OCI-M1 (cell line): ENCODE measurements around the gene PARP4.
A peak's percentile ranks its signal among the peaks of the same experiment; 100 is the strongest.
"Not testable (repeated sequence)": the region's sequence is repeated elsewhere in the genome, so short reads cannot be mapped to it uniquely, and the experiment has no call there.

ENCODE experiments used
- DNase-seq: peaks from one replicate; lab custom pipeline; 2025; lab: John Stamatoyannopoulos, UW

PARP4 gene

GRCh38 chr13:24505756-24506155, 6.8 kb downstream of the PARP4 start:
- no peak for DNase-seq

GRCh38 chr13:24505256-24505655, 7.3 kb downstream of the PARP4 start:
- DNase-seq, result peak; percentile 86

DNA sequence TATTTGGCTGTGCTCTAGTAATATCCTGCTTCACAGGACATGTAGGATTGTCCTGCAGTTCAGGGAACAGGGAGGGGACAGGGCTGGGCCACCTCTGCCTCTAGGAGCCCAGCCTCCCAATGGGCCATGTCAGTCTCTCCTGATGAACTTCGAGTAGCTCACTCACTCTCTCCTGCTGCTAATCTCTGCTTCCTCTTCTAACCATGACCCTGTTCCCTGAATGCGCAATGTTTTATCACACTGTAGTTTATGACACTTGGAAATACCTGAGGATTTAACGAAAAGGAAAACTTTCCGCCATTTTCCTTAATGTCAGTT, 9.2 kb downstream of the PARP4 start:
- DNase-seq, result peak; percentile 15

- DNase-seq, result no peak
These were observed 9.8 kb downstream of the PARP4 start for GRCh38 chr13:24502533-24503378.

DNA sequence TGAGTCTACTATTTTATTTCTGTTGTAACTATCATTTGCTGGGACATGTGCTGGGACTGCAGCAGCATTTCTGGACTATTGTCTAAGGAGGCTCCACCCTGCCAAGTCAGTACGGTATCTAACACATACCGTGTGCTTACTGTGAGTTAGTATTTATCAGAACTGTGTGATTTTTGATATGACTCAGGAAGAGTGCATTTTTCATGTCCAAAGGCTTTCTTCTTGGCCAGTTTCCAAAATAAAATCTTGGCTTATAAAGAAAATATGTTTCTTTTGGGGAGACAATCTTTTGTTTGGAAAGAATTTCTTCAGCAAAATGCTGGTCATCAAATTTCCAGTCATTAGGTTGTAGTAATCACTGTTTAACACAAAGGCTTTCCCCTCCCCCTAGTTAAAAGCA, 11.6 kb downstream of the PARP4 start:
- DNase-seq, result peak; percentile 15

DNA sequence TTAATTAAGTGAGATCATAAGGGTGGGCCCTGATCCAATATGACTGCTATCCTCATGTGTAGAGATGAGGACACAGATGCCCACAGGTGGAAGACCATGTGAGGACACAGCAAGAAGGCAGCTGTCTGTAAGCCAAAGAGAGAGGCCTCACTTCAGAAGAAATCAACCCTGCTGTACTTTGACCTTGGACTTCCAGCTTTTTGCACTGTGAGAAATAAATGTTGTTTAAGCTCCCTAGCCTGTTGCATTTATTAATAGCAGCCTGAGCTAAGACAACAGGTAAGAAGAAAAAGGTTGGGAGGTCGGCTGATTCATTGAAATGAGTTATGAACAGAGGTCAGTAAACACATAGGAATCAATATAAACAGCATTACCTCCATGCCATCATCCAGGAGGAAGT, 14.8 kb downstream of the PARP4 start:
- no peak for DNase-seq

GRCh38 chr13:24496295-24496694, 16.3 kb downstream of the PARP4 start:
- DNase-seq, result not testable (repeated sequence)

GRCh38 chr13:24495151-24495729, 17.3 kb downstream of the PARP4 start:
- DNase-seq, result no peak

- no peak for DNase-seq
These were observed 19.2 kb downstream of the PARP4 start for GRCh38 chr13:24493356-24493755.

DNA sequence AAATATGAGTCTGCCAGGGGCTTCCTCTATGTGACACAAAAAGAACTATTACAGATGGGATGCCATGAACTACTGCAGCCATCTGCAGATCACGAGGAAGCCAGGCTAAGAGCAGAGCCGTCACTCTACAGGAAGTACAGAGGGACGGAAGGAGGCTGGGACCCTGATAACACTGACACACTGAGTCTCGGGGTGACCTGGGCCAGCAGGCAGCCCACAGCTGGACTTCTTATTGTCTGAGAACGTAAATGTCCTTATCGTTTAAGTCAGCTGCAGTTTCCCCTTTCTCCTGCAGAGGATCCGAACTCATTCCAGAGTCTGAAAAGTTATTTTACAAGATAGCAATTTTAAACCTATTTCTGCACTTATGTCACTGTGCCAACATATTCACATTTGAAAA, 20.7 kb downstream of the PARP4 start:
- DNase-seq, result no peak

GRCh38 chr13:24489721-24490120, 22.9 kb downstream of the PARP4 start:
- no peak for DNase-seq

DNA sequence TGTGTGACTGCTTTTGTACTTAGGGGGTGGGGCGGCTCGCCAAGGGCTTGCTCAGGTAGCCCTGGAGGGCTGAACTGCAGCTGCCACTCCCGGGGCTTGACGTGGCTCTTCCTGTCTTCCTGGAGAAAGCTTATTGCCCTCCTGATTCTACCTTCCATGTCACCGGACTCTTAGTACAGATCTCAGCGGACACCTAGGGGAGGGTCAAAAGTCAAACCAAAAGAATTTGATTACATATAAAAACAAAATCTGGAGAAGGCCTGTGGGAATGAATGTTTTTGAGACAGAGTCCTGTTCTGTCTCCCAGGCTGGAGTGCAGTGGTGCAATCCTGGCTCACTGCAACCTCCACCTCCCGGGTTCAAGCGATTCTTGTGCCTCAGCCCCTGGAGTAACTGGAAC, 24.5 kb downstream of the PARP4 start:
- not testable (repeated sequence) for DNase-seq

DNA sequence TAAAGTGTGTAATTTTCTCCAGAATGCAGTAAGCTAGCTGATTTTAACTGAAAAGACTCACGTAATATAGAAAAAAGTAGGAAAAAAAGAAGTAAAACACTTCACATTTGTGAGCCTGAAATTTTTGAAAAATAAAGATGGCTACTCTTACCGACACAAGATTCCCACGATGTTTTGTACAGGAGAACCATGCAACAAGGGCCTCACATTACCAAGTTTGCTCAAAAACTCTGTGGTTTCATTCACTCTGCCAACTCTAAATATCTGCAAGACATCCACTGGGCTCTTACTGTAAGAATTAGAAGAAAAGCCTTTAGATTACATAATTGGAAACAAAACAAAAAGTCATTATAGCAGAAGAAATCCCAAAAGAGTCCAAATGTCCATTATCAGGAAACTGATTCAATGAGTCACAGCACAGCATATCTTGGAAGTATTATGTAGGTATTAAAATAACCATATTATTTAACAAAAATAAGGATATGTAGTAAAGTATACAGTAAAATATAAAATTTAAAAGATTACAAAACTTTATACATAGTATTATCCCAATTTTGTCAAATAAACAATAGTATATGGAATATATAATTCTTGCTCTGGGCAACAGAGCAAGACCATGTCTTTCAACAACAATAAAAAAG, 26.4 kb downstream of the PARP4 start:
- not testable (repeated sequence) for DNase-seq

- DNase-seq, result no peak
These were observed 38.9 kb downstream of the PARP4 start for GRCh38 chr13:24473686-24474085.

DNA sequence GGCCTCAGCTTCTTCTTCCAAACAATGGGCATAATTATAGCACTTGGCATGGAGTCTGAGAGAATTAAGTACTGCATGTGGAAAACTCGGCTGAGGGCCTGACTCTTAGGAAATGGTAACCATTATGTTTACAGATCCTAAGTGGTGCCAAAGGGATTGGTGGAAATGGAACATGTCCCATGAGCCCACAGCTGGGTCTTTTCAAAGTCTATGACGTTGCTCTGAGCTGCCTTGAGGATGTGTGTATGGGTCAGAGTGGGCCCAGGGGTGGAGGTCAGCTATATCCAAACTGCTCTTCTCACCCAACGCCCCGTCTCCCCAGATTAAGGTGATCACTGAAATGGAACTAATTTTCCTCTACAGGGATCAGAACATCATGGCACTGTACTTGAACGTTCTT, 40.4 kb downstream of the PARP4 start:
- DNase-seq, result not testable (repeated sequence)

DNA sequence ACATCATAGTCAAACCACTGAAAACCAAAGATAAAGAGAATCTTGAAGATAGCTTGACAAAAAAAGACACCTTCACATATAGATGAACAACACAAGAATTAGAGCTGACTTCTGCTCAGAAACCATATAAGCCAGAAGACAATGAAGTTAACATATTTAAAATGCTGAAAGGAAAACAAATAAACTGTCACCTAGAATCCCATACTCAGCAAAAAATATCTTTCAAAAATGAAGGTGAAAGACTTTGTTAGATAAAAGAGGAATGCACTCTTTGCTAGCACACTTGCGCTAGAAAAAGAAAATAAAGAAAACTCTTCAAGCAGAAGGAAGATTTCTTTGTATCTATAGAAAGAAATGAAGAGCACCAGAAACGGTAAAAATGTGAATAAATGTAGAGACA, 49.5 kb downstream of the PARP4 start:
- no peak for DNase-seq

GRCh38 chr13:24460256-24460655, 52.3 kb downstream of the PARP4 start:
- DNase-seq, result no peak

- no peak for DNase-seq
These were observed 52.9 kb downstream of the PARP4 start for GRCh38 chr13:24459726-24460125.

GRCh38 chr13:24459234-24459633, 53.3 kb downstream of the PARP4 start:
- peak; percentile 57 for DNase-seq

GRCh38 chr13:24458736-24459135, 53.8 kb downstream of the PARP4 start:
- peak; percentile 17 for DNase-seq

DNA sequence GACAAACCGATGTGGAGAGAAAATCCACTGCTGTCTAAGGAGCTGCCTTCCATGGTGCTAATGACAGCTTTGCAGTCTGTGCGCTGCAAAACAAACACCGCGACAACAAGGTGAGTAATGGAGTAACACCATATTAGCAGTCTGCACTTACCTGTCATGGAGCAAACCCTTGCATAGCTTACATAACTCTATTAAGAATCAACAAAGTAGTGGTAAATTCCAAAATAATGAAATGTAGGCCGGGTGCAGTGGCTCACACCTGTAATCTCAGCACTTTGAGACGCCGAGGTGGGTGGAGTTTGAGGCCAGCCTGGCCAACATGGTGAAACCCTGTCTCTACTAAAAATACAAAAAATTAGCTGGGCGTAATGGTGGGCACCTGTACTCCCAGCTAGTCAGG, 56.2 kb downstream of the PARP4 start:
- no peak for DNase-seq

GRCh38 chr13:24454056-24454455, 58.5 kb downstream of the PARP4 start:
- no peak for DNase-seq

- DNase-seq, result no peak
These were observed 60.5 kb downstream of the PARP4 start for GRCh38 chr13:24452044-24452443.
